Ishikawa (cell line): ENCODE measurements around the gene ACVR1B.

Experiments used
- CEBPB ChIP-seq: IDR thresholded peaks from 2 replicates; pipeline ENCODE4 v1.6.1; 2012
- CREB1 ChIP-seq: IDR thresholded peaks from 2 replicates; pipeline ENCODE4 v1.6.1; 2012; ENCODE audit warnings: low read depth
- EGR1 ChIP-seq: IDR thresholded peaks from 2 replicates; pipeline ENCODE4 v1.6.1; 2012
- EP300 ChIP-seq: IDR thresholded peaks from 2 replicates; pipeline ENCODE4 v1.6.1; 2012; ENCODE audit warnings: borderline replicate concordance
- FOXM1 ChIP-seq: IDR thresholded peaks from 2 replicates; pipeline ENCODE4 v1.6.1; 2012; ENCODE audit warnings: low read depth, borderline replicate concordance
- NFIC ChIP-seq: IDR thresholded peaks from 2 replicates; pipeline ENCODE4 v1.6.1; 2012
- RAD21 ChIP-seq: IDR thresholded peaks from 2 replicates; pipeline ENCODE4 v1.6.1; 2012; ENCODE audit warnings: low read depth
- TAF1 ChIP-seq: IDR thresholded peaks from 2 replicates; pipeline ENCODE4 v1.6.1; 2012; ENCODE audit warnings: low read depth, mild to moderate bottlenecking
- TCF12 ChIP-seq: IDR thresholded peaks from 2 replicates; pipeline ENCODE4 v1.6.1; 2012; ENCODE audit warnings: low read depth
- TEAD4 ChIP-seq: IDR thresholded peaks from 2 replicates; pipeline ENCODE4 v1.6.1; 2012
- USF1 ChIP-seq: IDR thresholded peaks from 2 replicates; pipeline ENCODE4 v1.6.1; 2012
- YY1 ChIP-seq: IDR thresholded peaks from 2 replicates; pipeline ENCODE4 v1.6.1; 2012; ENCODE audit warnings: low read depth
- ZBTB7A ChIP-seq: IDR thresholded peaks from 2 replicates; pipeline ENCODE4 v1.6.1; 2012; ENCODE audit warnings: low read depth
- TF ChIP-seq, protein P1 (sequence below): IDR thresholded peaks from 2 replicates; pipeline ENCODE4 v1.6.1; 2012; ENCODE audit warnings: low read depth, mild to moderate bottlenecking
- TF ChIP-seq, protein P2 (sequence below): IDR thresholded peaks from 2 replicates; pipeline ENCODE4 v1.6.1; 2012

The ACVR1B gene

GRCh38 chr12:51932218-51933076, 19.1 kb upstream of the ACVR1B start:
- TF ChIP-seq TAF1 (no peak), CEBPB (0 out of 2 replicates have a peak, but pooled peaks have one; percentile 29)

- TF ChIP-seq USF1: no peak
- no peak for TF ChIP-seq ZBTB7A
These were observed 17.4 kb upstream of the ACVR1B start for GRCh38 chr12:51934080-51934479.

DNA sequence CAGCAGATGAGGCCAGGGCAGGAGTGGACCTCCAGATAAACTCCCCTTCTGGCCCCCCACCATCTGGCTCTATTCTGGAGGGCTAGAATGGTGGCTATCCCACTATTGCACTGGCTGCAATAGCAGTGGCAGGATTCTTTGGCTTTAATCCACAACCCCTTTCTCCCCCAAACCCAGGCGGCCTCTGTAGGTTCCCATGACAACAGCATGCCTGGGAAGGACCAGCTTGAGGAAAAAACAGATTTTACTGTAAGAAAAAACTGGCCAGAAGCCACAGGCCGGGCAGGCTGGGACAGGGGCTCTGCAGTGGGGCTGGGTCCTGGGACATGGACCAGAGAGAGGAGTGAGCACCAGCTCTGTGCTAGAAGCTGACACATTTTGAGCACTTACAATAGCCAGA, 13.6 kb upstream of the ACVR1B start:
- TF ChIP-seq TAF1 (no peak), RAD21 (no peak), NFIC (no peak)
- TF ChIP-seq, protein P1, sequence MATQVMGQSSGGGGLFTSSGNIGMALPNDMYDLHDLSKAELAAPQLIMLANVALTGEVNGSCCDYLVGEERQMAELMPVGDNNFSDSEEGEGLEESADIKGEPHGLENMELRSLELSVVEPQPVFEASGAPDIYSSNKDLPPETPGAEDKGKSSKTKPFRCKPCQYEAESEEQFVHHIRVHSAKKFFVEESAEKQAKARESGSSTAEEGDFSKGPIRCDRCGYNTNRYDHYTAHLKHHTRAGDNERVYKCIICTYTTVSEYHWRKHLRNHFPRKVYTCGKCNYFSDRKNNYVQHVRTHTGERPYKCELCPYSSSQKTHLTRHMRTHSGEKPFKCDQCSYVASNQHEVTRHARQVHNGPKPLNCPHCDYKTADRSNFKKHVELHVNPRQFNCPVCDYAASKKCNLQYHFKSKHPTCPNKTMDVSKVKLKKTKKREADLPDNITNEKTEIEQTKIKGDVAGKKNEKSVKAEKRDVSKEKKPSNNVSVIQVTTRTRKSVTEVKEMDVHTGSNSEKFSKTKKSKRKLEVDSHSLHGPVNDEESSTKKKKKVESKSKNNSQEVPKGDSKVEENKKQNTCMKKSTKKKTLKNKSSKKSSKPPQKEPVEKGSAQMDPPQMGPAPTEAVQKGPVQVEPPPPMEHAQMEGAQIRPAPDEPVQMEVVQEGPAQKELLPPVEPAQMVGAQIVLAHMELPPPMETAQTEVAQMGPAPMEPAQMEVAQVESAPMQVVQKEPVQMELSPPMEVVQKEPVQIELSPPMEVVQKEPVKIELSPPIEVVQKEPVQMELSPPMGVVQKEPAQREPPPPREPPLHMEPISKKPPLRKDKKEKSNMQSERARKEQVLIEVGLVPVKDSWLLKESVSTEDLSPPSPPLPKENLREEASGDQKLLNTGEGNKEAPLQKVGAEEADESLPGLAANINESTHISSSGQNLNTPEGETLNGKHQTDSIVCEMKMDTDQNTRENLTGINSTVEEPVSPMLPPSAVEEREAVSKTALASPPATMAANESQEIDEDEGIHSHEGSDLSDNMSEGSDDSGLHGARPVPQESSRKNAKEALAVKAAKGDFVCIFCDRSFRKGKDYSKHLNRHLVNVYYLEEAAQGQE: no peak

- TF ChIP-seq CEBPB (no peak), TCF12 (no peak), TEAD4 (no peak), USF1 (no peak), NFIC (no peak), YY1 (no peak), CREB1 (no peak), EGR1 (no peak), EP300 (no peak), TAF1 (no peak), FOXM1 (no peak), RAD21 (no peak), ZBTB7A (no peak)
- TF ChIP-seq, protein P1: no peak
- TF ChIP-seq, protein P2, sequence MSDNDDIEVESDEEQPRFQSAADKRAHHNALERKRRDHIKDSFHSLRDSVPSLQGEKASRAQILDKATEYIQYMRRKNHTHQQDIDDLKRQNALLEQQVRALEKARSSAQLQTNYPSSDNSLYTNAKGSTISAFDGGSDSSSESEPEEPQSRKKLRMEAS: no peak
These were observed 12.8 kb upstream of the ACVR1B start for GRCh38 chr12:51938726-51939125.

DNA sequence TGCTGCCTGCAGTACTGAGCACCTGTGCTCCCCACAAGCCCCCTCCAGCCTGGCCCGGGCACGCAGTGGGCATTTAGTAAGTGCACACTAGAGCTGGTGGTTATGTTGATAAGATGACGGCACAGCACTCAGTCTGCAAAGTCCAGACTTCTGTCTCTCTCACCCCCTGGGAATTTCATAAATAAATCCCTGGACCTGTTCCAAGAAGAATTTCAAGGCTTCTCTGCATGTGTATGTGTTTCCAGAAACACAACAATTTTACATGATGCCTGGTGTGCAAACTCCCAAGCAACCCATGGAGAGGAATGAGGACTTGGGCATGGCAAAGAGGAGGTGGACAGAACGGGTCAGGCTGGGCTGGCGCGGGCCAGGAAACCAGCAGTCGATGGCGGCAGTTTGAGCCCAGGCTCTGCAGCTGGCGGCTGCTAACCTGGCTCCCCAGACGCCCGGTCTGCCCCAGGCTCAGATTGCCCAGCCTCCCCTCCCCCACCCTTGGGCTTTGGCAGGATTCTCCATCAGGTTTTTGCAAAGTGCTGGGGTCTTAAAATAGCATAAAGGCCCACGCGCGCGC, 10.4 kb upstream of the ACVR1B start:
- TF ChIP-seq NFIC (no peak), EGR1 (no peak), FOXM1 (no peak), USF1 (no peak), YY1 (no peak), RAD21 (no peak), TEAD4 (no peak), CREB1 (no peak), CEBPB (no peak), EP300 (no peak), TAF1 (no peak), ZBTB7A (no peak), TCF12 (no peak)
- TF ChIP-seq, protein P1: no peak
- TF ChIP-seq, protein P2: no peak
